Pancreas (tissue), 10 donors: ENCODE results near the gene CDKN1C. TPM values are rescaled to one million over a fixed set of nuclear protein-coding genes. Genes with fewer than 3 reads are reported as not detected.
A peak's percentile ranks its signal among the peaks of the same experiment; 100 is the strongest.

ENCODE experiments used
- ATAC-seq, 4 donors: fragments of 200-7000 bp; cut with Tn5 transposase; one replicate each; pipeline versions ENCODE4 v1.8.0 to v1.9.1; 2020; ENCODE audit warnings: mild to moderate bottlenecking in 4 of 4, moderate library complexity in 4 of 4
- DNase-seq, 6 donors: peaks; one replicate each; pipeline ENCODE4 v3.0.0-alpha.2; 2020
- FAIRE-seq: peaks from 2 replicates; lab custom pipeline; 2012; peaks lifted over from hg19 to GRCh38; lab: Jason Lieb, UNC
- H3K27ac ChIP-seq, 4 donors: fragments of 200-600 bp; sonication (generic); 1 replicate in 3 of 4; 2 replicates in 1 of 4; pipeline versions ENCODE4 v1.5.0 to v1.8.0; 2020
- H3K27me3 ChIP-seq, 4 donors: fragments of 200-600 bp; one replicate each; pipeline ENCODE4 v1.8.0; 2021
- H3K36me3 ChIP-seq, 3 donors: fragments of 200-600 bp; sonication (generic) in 1 of 3; one replicate each; pipeline versions ENCODE4 v1.5.0 to v1.8.0; 2020 to 2021
- H3K4me1 ChIP-seq, 3 donors: fragments of 200-600 bp; one replicate each; pipeline ENCODE4 v1.8.0; 2021
- H3K4me3 ChIP-seq, 4 donors: fragments of 200-600 bp; sonication (generic) in 2 of 4; one replicate each; pipeline versions ENCODE4 v1.5.0 to v1.8.0; 2020 to 2021
- H3K9me3 ChIP-seq, 4 donors: fragments of 200-600 bp; one replicate each; pipeline ENCODE4 v1.8.0; 2021
- CTCF ChIP-seq, 4 donors: fragments of 200-600 bp; sonication (generic) in 3 of 4; IDR thresholded peaks; one replicate each; pipeline versions ENCODE4 v1.5.0 to v1.8.0; 2021; ENCODE audit warnings: antibody characterized with exemption in 4 of 4
- WGBS, 2 donors: extraction: QIAGEN DNeasy Blood & Tissue Kit; methylation state at CpG; one replicate each; pipeline ENCODE4 v1.1.7; 2013; 5-methylcytosine and 5-hydroxymethylcytosine counted together
- intact Hi-C, 3 donors: fragments of 100-400 bp; cut with DNase I; formaldehyde crosslinking; loops; one replicate each; pipeline versions ENCODE4 v1.11.1 to v1.14.2; 2022
- polyA plus RNA-seq, 2 donors: library from polyadenylated mRNA; stranded (reverse); fragments of 200-250 nt; gene quantifications; one replicate each; pipeline ENCODE4 v1.2.3, GENCODE V29; 2013
- total RNA-seq, 6 donors: library from RNA; stranded (reverse); fragmentation: NEBNext Ultra II Directional in 4 of 6; extraction: Animal tissue kit (Norgen Biotek cat#: 25700) in 4 of 6; gene quantifications; one replicate each; pipeline versions ENCODE4 v1.2.1 to v1.2.4, GENCODE V29; 2021 to 2023
- donor health status: healthy with polysubstance abuse.
- donor health status: DM: no; HTN: no; CAD: no; lungs with moderate emphysema.
- donor health status: DM: no; HTN: no; CAD: no.
- donor health status: control.
- donor health status: control.
- donor health status: Bipolar disorder and iron deficiency.
- donor health status: DM: yes; HTN: yes; CAD: no.
- donor health status: DM: no; HTN: no; CAD: no.
- donor health status: DM: no; HTN: no; CAD: no.
- donor health status: DM: yes; HTN: yes; CAD: no.

Gene CDKN1C
- total and polyA plus RNA-seq, 8 donors: 9.2 to 71.4 (median 20.0) TPM

- H3K4me1 ChIP-seq: no peaks in the 10 kb centered on the region
- DNase-seq (no peak), ATAC-seq (no peak), FAIRE-seq (no peak)
- H3K27ac ChIP-seq: no peak overlapping the region
- WGBS, 2 donors: 83 to 86% methylated on average over 18 of the region's 18 CpGs
- H3K9me3 ChIP-seq: no peaks in the 10 kb centered on the region
- H3K36me3 ChIP-seq: no peaks in the 10 kb centered on the region
- no peak overlapping the region for H3K4me3 ChIP-seq
- TF ChIP-seq CTCF (IDR thresholded peaks at IDR 0.05): no peak
- intact Hi-C loops: no loop called here
- peaks cover 0 to 4% (median 0%) of the 10 kb centered on the region in 4 donors for H3K27me3 ChIP-seq
These were observed 27.7 kb downstream of the CDKN1C start for GRCh38 chr11:2857918-2858317.

- Histone ChIP-seq H3K27ac (no peak overlapping the region), H3K9me3 (no peaks in the 10 kb centered on the region), H3K36me3 (no peaks in the 10 kb centered on the region), H3K4me3 (no peak overlapping the region), H3K4me1 (no peaks in the 10 kb centered on the region), H3K27me3 (peaks cover 0 to 4% (median 0%) of the 10 kb centered on the region in 4 donors)
- intact Hi-C loops: no loop called here
- no peak for FAIRE-seq
- ATAC-seq: no peak
- no peak for DNase-seq
- 74 to 75% methylated on average over 11 of the region's 11 CpGs for WGBS, 2 donors
- no peak for TF ChIP-seq CTCF (IDR thresholded peaks at IDR 0.05)
These were observed 28.3 kb downstream of the CDKN1C start for GRCh38 chr11:2857276-2857675.

GRCh38 chr11:2855162-2855561 is 30.4 kb downstream of the CDKN1C start:
- DNase-seq (no peak), FAIRE-seq (no peak), ATAC-seq (no peak)
- no peaks in the 10 kb centered on the region for H3K27me3 ChIP-seq
- no peaks in the 10 kb centered on the region for H3K36me3 ChIP-seq
- no peak overlapping the region for H3K27ac ChIP-seq
- H3K4me1 ChIP-seq: no peaks in the 10 kb centered on the region
- TF ChIP-seq CTCF (IDR thresholded peaks at IDR 0.05): no peak
- 88 to 94% methylated on average over 7 to 8 of the region's 8 CpGs for WGBS, 2 donors
- no peak overlapping the region for H3K4me3 ChIP-seq
- intact Hi-C loops: no loop called here
- no peaks in the 10 kb centered on the region for H3K9me3 ChIP-seq

- intact Hi-C loops: no loop called here
- TF ChIP-seq CTCF (IDR thresholded peaks at IDR 0.05): no peak
- FAIRE-seq: no peak
- no peaks in the 10 kb centered on the region for H3K36me3 ChIP-seq
- DNase-seq: peak in 1 of 6 donors; percentile 9
- ATAC-seq: no peak
- no peaks in the 10 kb centered on the region for H3K4me1 ChIP-seq
- no peaks in the 10 kb centered on the region for H3K9me3 ChIP-seq
- 93 to 94% methylated on average over 7 of the region's 7 CpGs for WGBS, 2 donors
- no peaks in the 10 kb centered on the region for H3K27me3 ChIP-seq
- H3K27ac ChIP-seq: no peak overlapping the region
- H3K4me3 ChIP-seq: no peak overlapping the region
These were observed 31.5 kb downstream of the CDKN1C start for GRCh38 chr11:2853997-2854560.

- Histone ChIP-seq H3K9me3 (no peaks in the 10 kb centered on the region), H3K4me1 (no peaks in the 10 kb centered on the region), H3K27ac (no peak overlapping the region), H3K36me3 (no peaks in the 10 kb centered on the region), H3K4me3 (no peak overlapping the region), H3K27me3 (no peaks in the 10 kb centered on the region)
- WGBS, 2 donors: 92 to 99% methylated on average over 12 of the region's 12 CpGs
- ATAC-seq (no peak), FAIRE-seq (no peak), DNase-seq (peak in 1 of 6 donors; percentile 39)
- intact Hi-C loops: no loop called here
- no peak for TF ChIP-seq CTCF (IDR thresholded peaks at IDR 0.05)
These were observed 32.2 kb downstream of the CDKN1C start for GRCh38 chr11:2853401-2853800.
